NT2/D1 (cell line): ENCODE data around the gene CTNNA2.

Experiments used
- SUZ12 ChIP-seq: IDR thresholded peaks from 2 replicates; pipeline ENCODE4 v1.6.1; 2011; ENCODE audit not compliant: insufficient read length, insufficient read depth; ENCODE audit errors: extremely low read depth
- ZNF274 ChIP-seq: IDR thresholded peaks from 2 replicates; pipeline ENCODE4 v1.6.1; 2011; ENCODE audit warnings: mild to moderate bottlenecking, low read depth, low read length

GRCh38 chr2:80030135-80030534 is 517.3 kb downstream of the CTNNA2 start:
- TF ChIP-seq ZNF274, result no peak
- TF ChIP-seq SUZ12, result no peak
